Fibroblast of lung (primary cell): ENCODE results near the gene KCNK18. TPM values are rescaled to one million over a fixed set of nuclear protein-coding genes. Genes with fewer than 3 reads are reported as not detected.
"Not testable (repeated sequence)": the region's sequence is repeated elsewhere in the genome, so short reads cannot be mapped to it uniquely, and the experiment has no call there.

ENCODE experiments used
- DNase-seq, 2 donors: peaks; one replicate each; pipeline versions ENCODE4 v3.0.0 to v3.0.0-alpha.2; 2010; ENCODE audit warnings: low read depth in 2 of 2
- H2AFZ ChIP-seq: 2 replicates; pipeline ENCODE4 v1.5.1; 2012; ENCODE audit warnings: low read length, control low read depth, inconsistent platforms
- H3K27ac ChIP-seq: 2 replicates; pipeline ENCODE4 v1.5.1; 2011; ENCODE audit warnings: low read length, control low read depth; ENCODE audit not compliant: insufficient read depth
- H3K27me3 ChIP-seq: 2 replicates; pipeline ENCODE4 v1.5.1; 2011; ENCODE audit warnings: mild to moderate bottlenecking, low read length; ENCODE audit not compliant: control insufficient read depth, insufficient read depth
- H3K36me3 ChIP-seq: 2 replicates; pipeline ENCODE4 v1.5.1; 2011; ENCODE audit warnings: low read length; ENCODE audit not compliant: control insufficient read depth, insufficient read depth
- H3K4me1 ChIP-seq: 2 replicates; pipeline ENCODE4 v1.5.1; 2011; ENCODE audit warnings: low read length; ENCODE audit not compliant: control insufficient read depth, insufficient read depth; ENCODE audit errors: extremely low read depth
- H3K4me2 ChIP-seq: 2 replicates; pipeline ENCODE4 v1.5.1; 2011; ENCODE audit warnings: low read length, control low read depth; ENCODE audit not compliant: insufficient read depth; ENCODE audit errors: extremely low read depth
- H3K4me3 ChIP-seq, 4 experiments: fragments of 200-600 bp in 1 of 4; sonication (generic) in 1 of 4; replicated peaks in 1 of 4; 2 replicates each; pipeline ENCODE4 v1.5.1; 2011 to 2016; ENCODE audit warnings: low read length in 4 of 4, low read depth in 3 of 4, mild to moderate bottlenecking in 3 of 4, control low read depth in 2 of 4, inconsistent platforms in 1 of 4, mixed read lengths in 1 of 4; ENCODE audit not compliant: insufficient read depth in 1 of 4; ENCODE audit errors: control extremely low read depth in 1 of 4
- H3K79me2 ChIP-seq: 2 replicates; pipeline ENCODE4 v1.5.1; 2012; ENCODE audit warnings: mild to moderate bottlenecking, low read length, inconsistent platforms; ENCODE audit not compliant: control insufficient read depth, insufficient read depth
- H3K9ac ChIP-seq: 2 replicates; pipeline ENCODE4 v1.5.1; 2011; ENCODE audit warnings: mild to moderate bottlenecking, low read length, control low read depth; ENCODE audit not compliant: insufficient read depth
- H3K9me3 ChIP-seq: 2 replicates; pipeline ENCODE4 v1.5.1; 2012; ENCODE audit warnings: low read depth, low read length; ENCODE audit not compliant: control insufficient read depth, insufficient read depth
- H4K20me1 ChIP-seq: 2 replicates; pipeline ENCODE4 v1.5.1; 2011; ENCODE audit warnings: low read length; ENCODE audit not compliant: control insufficient read depth, insufficient read depth; ENCODE audit errors: extremely low read depth
- CTCF ChIP-seq, 2 donors: IDR thresholded peaks in 1 of 2; conservative IDR thresholded peaks in 1 of 2; 1 replicate in 1 of 2; 2 replicates in 1 of 2; pipeline ENCODE4 v1.5.1; 2011 to 2012; ENCODE audit warnings: low read length in 2 of 2, control low read depth in 1 of 2, inconsistent platforms in 1 of 2, low read depth in 1 of 2, mild to moderate bottlenecking in 1 of 2
- EZH2 ChIP-seq: IDR thresholded peaks from 2 replicates; pipeline ENCODE4 v1.5.1; 2012; ENCODE audit warnings: low read length, control low read depth, mild to moderate bottlenecking; ENCODE audit errors: missing control alignments
- polyA plus RNA-seq, 2 donors: library from polyadenylated mRNA; depleted of rRNA in 1 of 2; stranded (reverse) in 1 of 2; unstranded in 1 of 2; fragments of >200 nt; gene quantifications; 2 replicates each; pipeline ENCODE4 v1.2.1, GENCODE V29; 2011 to 2012; ENCODE audit warnings: missing spikeins in 1 of 2
- total RNA-seq: library from RNA; depleted of rRNA; stranded (reverse); fragments of >200 nt; gene quantifications from 2 replicates; pipeline ENCODE4 v1.2.1, GENCODE V29; 2014

The KCNK18 gene
- total and polyA plus RNA-seq, 2 donors (not counting 1 experiment from before 2014, with no cell fraction given), result not detected

DNA sequence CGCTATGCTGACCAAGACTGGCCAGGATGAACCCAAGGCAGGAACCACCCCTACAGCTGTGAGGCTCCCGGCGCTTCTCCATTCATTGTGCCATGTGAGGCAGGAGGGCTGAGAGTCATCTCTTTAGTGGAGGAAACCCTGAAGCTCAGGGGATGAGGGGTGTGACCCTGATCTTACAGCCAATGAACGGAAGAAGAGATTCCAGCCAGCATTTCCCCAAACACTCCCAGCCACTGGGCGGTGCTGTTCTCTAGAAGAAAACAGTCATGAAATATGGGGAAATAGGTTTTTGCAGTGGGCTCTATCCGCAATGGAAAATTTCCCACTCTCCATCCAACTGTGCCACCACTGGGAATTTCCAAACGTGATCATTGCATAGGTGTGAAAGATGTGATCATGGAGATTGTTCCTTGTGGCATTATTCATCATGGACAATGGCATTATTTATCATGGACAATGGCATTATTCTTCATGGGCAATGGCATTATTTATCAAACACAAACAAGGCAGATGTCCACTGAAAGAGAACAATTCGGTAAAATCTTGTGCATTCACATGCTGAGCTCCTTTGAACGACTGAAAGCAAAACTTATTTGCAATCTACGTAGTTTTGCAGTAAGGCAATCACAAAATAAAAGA, 29.6 kb downstream of the KCNK18 start:
- Histone ChIP-seq H3K4me1 (no peaks in the 10 kb centered on the region), H2AFZ (no peak overlapping the region), H3K4me2 (no peak overlapping the region), H4K20me1 (no peaks in the 10 kb centered on the region), H3K27me3 (no peaks in the 10 kb centered on the region), H3K36me3 (no peaks in the 10 kb centered on the region), H3K4me3 (no peak overlapping the region), H3K79me2 (no peaks in the 10 kb centered on the region), H3K9me3 (no peaks in the 10 kb centered on the region), H3K9ac (no peak overlapping the region), H3K27ac (no peak overlapping the region)
- peak; percentile 34 to 50 for TF ChIP-seq CTCF (conservative IDR thresholded peaks at IDR 0.05 in 1 of 2, IDR thresholded peaks at IDR 0.05 in 1 of 2; ENCODE audit: low read depth in 1 of 2, low read length in 2 of 2)
- no peak for TF ChIP-seq EZH2
- DNase-seq, result no peak

- Histone ChIP-seq H3K4me3 (no peak overlapping the region), H2AFZ (no peak overlapping the region), H3K9me3 (no peaks in the 10 kb centered on the region), H4K20me1 (no peaks in the 10 kb centered on the region), H3K4me2 (no peak overlapping the region), H3K4me1 (no peaks in the 10 kb centered on the region), H3K27ac (no peak overlapping the region), H3K36me3 (no peaks in the 10 kb centered on the region), H3K27me3 (no peaks in the 10 kb centered on the region), H3K9ac (no peak overlapping the region), H3K79me2 (no peaks in the 10 kb centered on the region)
- TF ChIP-seq CTCF (conservative IDR thresholded peaks at IDR 0.05 in 1 of 2, IDR thresholded peaks at IDR 0.05 in 1 of 2; ENCODE audit: low read depth in 1 of 2, low read length in 2 of 2) (no peak), EZH2 (no peak)
- DNase-seq, result no peak
These were observed 30.9 kb downstream of the KCNK18 start for GRCh38 chr10:117228210-117228609.

DNA sequence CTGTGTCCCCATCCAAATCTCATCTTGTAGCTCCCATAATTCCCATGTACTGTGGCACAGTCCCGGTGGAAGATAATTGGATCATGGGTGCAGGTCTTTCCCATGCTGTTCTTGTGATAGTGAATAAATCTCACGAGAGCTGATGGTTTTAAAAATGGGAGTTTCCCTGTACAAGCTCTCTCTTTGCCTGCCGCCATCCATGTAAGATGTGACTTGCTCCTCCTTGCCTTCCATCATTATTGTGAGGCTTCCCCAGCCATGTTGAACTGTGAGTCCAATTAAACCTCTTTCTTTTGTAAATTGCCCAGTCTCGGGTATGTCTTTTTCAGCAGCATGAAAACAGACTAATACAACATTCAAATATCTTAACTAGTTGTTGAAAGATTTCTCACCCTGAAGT, 32.8 kb downstream of the KCNK18 start:
- not testable (repeated sequence) for H3K4me1 ChIP-seq, H3K4me2 ChIP-seq, H2AFZ ChIP-seq, H3K27ac ChIP-seq, H3K36me3 ChIP-seq, H3K9me3 ChIP-seq, H3K27me3 ChIP-seq, H3K4me3 ChIP-seq, DNase-seq, H4K20me1 ChIP-seq, H3K9ac ChIP-seq, H3K79me2 ChIP-seq
